Lower leg skin (tissue), 3 donors: ENCODE data around the gene SIRPA.

Experiments used
- POLR2A ChIP-seq, 2 donors: fragments of 450-650 bp; IDR thresholded peaks; one replicate each; pipeline ENCODE4 v1.6.1; 2016 to 2017; ENCODE audit warnings: antibody characterized with exemption in 2 of 2, mild to moderate bottlenecking in 1 of 2, moderate library complexity in 1 of 2
- TF ChIP-seq, protein P1 (sequence below), 3 donors: fragments of 450-650 bp; IDR thresholded peaks; one replicate each; pipeline ENCODE4 v1.5.1; 2016; ENCODE audit warnings: antibody characterized with exemption in 3 of 3, mild to moderate bottlenecking in 3 of 3, moderate library complexity in 2 of 3

DNA sequence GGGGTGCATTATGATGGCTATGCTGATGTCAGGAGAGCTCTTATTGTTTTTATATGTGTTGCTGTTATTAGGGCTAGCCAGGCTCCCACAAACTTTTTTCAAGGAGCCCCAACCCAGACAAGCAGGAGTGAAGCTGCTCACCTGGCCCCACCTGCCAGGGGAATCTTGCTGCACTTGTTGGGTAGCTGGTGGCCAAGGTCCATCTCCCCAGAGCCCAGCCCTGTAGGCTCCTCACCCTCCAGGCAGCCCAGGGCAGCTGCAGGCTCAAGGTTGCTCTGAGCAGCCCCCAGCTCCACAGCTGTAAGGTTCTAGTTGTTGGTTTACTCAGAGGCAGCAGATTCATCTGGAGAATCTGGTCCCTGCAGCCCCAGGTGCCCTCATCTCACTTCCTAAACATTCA is 46.8 kb upstream of the SIRPA start:
- TF ChIP-seq, protein P1, sequence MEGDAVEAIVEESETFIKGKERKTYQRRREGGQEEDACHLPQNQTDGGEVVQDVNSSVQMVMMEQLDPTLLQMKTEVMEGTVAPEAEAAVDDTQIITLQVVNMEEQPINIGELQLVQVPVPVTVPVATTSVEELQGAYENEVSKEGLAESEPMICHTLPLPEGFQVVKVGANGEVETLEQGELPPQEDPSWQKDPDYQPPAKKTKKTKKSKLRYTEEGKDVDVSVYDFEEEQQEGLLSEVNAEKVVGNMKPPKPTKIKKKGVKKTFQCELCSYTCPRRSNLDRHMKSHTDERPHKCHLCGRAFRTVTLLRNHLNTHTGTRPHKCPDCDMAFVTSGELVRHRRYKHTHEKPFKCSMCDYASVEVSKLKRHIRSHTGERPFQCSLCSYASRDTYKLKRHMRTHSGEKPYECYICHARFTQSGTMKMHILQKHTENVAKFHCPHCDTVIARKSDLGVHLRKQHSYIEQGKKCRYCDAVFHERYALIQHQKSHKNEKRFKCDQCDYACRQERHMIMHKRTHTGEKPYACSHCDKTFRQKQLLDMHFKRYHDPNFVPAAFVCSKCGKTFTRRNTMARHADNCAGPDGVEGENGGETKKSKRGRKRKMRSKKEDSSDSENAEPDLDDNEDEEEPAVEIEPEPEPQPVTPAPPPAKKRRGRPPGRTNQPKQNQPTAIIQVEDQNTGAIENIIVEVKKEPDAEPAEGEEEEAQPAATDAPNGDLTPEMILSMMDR (IDR thresholded peaks at IDR 0.05), result no peak
- no peak for TF ChIP-seq POLR2A (IDR thresholded peaks at IDR 0.05)
